Neural cell (in vitro differentiated cells): ENCODE results near the gene METTL9. TPM values are rescaled to one million over a fixed set of nuclear protein-coding genes. Genes with fewer than 3 reads are reported as not detected.
"Not testable (repeated sequence)": the region's sequence is repeated elsewhere in the genome, so short reads cannot be mapped to it uniquely, and the experiment has no call there.

Source experiments
- H2AFZ ChIP-seq: fragments of 200-600, 300-800 bp; sonication (generic), shearing (Covaris generic); 2 replicates; pipeline ENCODE4 v1.6.0; 2014; ENCODE audit warnings: low read depth, mild to moderate bottlenecking, antibody characterized with exemption, low read length, moderate library complexity
- H3F3A ChIP-seq: fragments of 200-600 bp; shearing (Covaris generic); 2 replicates; pipeline ENCODE4 v1.6.1; 2016; ENCODE audit warnings: mild to moderate bottlenecking, moderate library complexity, mixed read lengths, antibody characterized with exemption, low read length; ENCODE audit not compliant: insufficient read depth, poor library complexity, severe bottlenecking
- H3K27ac ChIP-seq: fragments of 200-600, 300-800 bp; sonication (generic), shearing (Covaris generic); 2 replicates; pipeline ENCODE4 v1.5.1; 2014; ENCODE audit warnings: mild to moderate bottlenecking, low read length, moderate library complexity
- H3K27me3 ChIP-seq: fragments of 300-800, 200-600 bp; sonication (generic), shearing (Covaris generic); 2 replicates; pipeline ENCODE4 v1.6.0; 2014; ENCODE audit warnings: mild to moderate bottlenecking, low read depth, low read length, moderate library complexity; ENCODE audit not compliant: insufficient read depth
- H3K36me3 ChIP-seq: fragments of 300-800, 200-600 bp; sonication (generic), shearing (Covaris generic); 2 replicates; pipeline ENCODE4 v1.5.1; 2014; ENCODE audit warnings: mild to moderate bottlenecking, antibody characterized with exemption, low read length, moderate library complexity; ENCODE audit not compliant: insufficient read depth
- H3K4me2 ChIP-seq: fragments of 300-800, 200-600 bp; sonication (generic), shearing (Covaris generic); 2 replicates; pipeline ENCODE4 v1.6.0; 2014; ENCODE audit warnings: mild to moderate bottlenecking, low read length
- H3K4me3 ChIP-seq: fragments of 300-800, 200-600 bp; sonication (generic), shearing (Covaris generic); 2 replicates; pipeline ENCODE4 v1.5.1; 2014; ENCODE audit warnings: mild to moderate bottlenecking, low read length, moderate library complexity
- H3K79me2 ChIP-seq: fragments of 200-600 bp; shearing (Covaris generic); replicated peaks from 2 replicates; pipeline ENCODE4 v1.6.0; 2014; ENCODE audit warnings: mild to moderate bottlenecking, low read length, moderate library complexity; ENCODE audit not compliant: insufficient read depth
- H3K9ac ChIP-seq: fragments of 300-800, 200-600 bp; sonication (generic), shearing (Covaris generic); 2 replicates; pipeline ENCODE4 v1.6.1; 2016; ENCODE audit warnings: mild to moderate bottlenecking, low read length, mixed read lengths
- H3K9me2 ChIP-seq: fragments of 200-600 bp; shearing (Covaris generic); 2 replicates; pipeline ENCODE4 v1.6.1; 2016; ENCODE audit warnings: mild to moderate bottlenecking, low read length, mixed read lengths; ENCODE audit not compliant: insufficient read depth
- H3K9me3 ChIP-seq: fragments of 200-600, 300-800 bp; sonication (generic), shearing (Covaris generic); 2 replicates; pipeline ENCODE4 v1.6.1; 2016; ENCODE audit warnings: mild to moderate bottlenecking, mixed run types, low read length, moderate library complexity, mixed read lengths
- H4K20me1 ChIP-seq: fragments of 200-600 bp; shearing (Covaris generic); 2 replicates; pipeline ENCODE4 v1.6.1; 2016; ENCODE audit warnings: mild to moderate bottlenecking, mixed run types; ENCODE audit not compliant: insufficient read depth
- EP300 ChIP-seq: fragments of 450-650 bp; conservative IDR thresholded peaks from 2 replicates; pipeline ENCODE4 v1.6.1; 2014; ENCODE audit warnings: antibody characterized with exemption, mild to moderate bottlenecking, moderate library complexity; ENCODE audit not compliant: poor library complexity, severe bottlenecking
- EZH2 ChIP-seq: fragments of 200-600, 300-800 bp; shearing (Covaris generic), sonication (generic); IDR thresholded peaks from 2 replicates; pipeline ENCODE4 v1.6.1; 2014; ENCODE audit warnings: antibody characterized with exemption, low read length, borderline replicate concordance, mild to moderate bottlenecking; ENCODE audit not compliant: insufficient read depth, poor library complexity, severe bottlenecking
- MXI1 ChIP-seq: fragments of 450-650 bp; conservative IDR thresholded peaks from 2 replicates; pipeline ENCODE4 v1.6.1; 2014; ENCODE audit warnings: antibody characterized with exemption, mild to moderate bottlenecking; ENCODE audit not compliant: poor library complexity, severe bottlenecking
- POLR2AphosphoS5 ChIP-seq: IDR thresholded peaks from 2 replicates; pipeline ENCODE4 v1.6.1; 2012
- RAD21 ChIP-seq: fragments of 450-650 bp; conservative IDR thresholded peaks from 2 replicates; pipeline ENCODE4 v1.6.1; 2014; ENCODE audit warnings: antibody characterized with exemption, mild to moderate bottlenecking, moderate library complexity
- SMC3 ChIP-seq: fragments of 450-650 bp; conservative IDR thresholded peaks from 2 replicates; pipeline ENCODE4 v1.6.1; 2014; ENCODE audit warnings: antibody characterized with exemption, mild to moderate bottlenecking, moderate library complexity; ENCODE audit not compliant: poor library complexity
- TAF1 ChIP-seq: IDR thresholded peaks from 2 replicates; pipeline ENCODE4 v1.6.1; 2012; ENCODE audit warnings: low read depth
- polyA plus RNA-seq: library from polyadenylated mRNA; depleted of rRNA; stranded (reverse); fragments of >200 nt; gene quantifications from 2 replicates; pipeline ENCODE4 v1.2.3, GENCODE V29; 2014
- TF ChIP-seq, protein P1 (sequence below): fragments of 450-650 bp; IDR thresholded peaks from 2 replicates; pipeline ENCODE4 v1.5.1; 2014; ENCODE audit warnings: antibody characterized with exemption, mild to moderate bottlenecking, moderate library complexity; ENCODE audit not compliant: poor library complexity, severe bottlenecking
- TF ChIP-seq, protein P2 (sequence below): IDR thresholded peaks from 2 replicates; pipeline ENCODE4 v1.6.1; 2012; ENCODE audit warnings: borderline replicate concordance

The METTL9 gene
- polyA plus RNA-seq, 1 donor from 2014 or later: 483 TPM

DNA sequence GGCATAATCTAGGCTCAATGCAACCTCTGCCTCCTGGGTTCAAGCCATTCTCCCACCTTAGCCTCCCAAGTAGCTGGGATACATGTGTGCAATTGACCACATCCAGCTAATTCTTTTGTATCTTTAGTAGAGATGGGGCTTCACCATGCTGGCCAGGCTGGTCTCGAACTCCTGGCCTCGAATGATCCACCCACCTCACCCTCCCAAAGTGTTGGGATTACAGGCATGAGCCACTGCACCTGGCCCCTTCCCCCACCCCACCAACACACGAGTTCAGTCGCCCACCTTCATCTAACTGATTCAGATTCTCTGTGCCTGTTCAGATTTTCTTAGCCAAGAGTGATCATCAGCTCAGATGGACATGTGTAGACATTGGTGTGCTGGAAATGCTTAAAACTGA, 25.0 kb upstream of the METTL9 start:
- no peaks in the 10 kb centered on the region for H3K36me3 ChIP-seq
- H3K79me2 ChIP-seq: no peaks in the 10 kb centered on the region
- H3K9ac ChIP-seq: no peak overlapping the region
- no peaks in the 10 kb centered on the region for H3K9me3 ChIP-seq
- no peak overlapping the region for H3K4me3 ChIP-seq
- no peaks in the 10 kb centered on the region for H3K27me3 ChIP-seq
- H3K9me2 ChIP-seq: no peaks in the 10 kb centered on the region
- no peaks in the 10 kb centered on the region for H4K20me1 ChIP-seq
- H3K27ac ChIP-seq: no peak overlapping the region
- no peak for TF ChIP-seq TAF1
- no peak for TF ChIP-seq MXI1
- TF ChIP-seq, protein P1, sequence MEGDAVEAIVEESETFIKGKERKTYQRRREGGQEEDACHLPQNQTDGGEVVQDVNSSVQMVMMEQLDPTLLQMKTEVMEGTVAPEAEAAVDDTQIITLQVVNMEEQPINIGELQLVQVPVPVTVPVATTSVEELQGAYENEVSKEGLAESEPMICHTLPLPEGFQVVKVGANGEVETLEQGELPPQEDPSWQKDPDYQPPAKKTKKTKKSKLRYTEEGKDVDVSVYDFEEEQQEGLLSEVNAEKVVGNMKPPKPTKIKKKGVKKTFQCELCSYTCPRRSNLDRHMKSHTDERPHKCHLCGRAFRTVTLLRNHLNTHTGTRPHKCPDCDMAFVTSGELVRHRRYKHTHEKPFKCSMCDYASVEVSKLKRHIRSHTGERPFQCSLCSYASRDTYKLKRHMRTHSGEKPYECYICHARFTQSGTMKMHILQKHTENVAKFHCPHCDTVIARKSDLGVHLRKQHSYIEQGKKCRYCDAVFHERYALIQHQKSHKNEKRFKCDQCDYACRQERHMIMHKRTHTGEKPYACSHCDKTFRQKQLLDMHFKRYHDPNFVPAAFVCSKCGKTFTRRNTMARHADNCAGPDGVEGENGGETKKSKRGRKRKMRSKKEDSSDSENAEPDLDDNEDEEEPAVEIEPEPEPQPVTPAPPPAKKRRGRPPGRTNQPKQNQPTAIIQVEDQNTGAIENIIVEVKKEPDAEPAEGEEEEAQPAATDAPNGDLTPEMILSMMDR: no peak
- TF ChIP-seq EZH2: no peak
- no peak for TF ChIP-seq EP300
- no peak for TF ChIP-seq RAD21
- TF ChIP-seq POLR2AphosphoS5: no peak
- TF ChIP-seq SMC3: no peak
- TF ChIP-seq, protein P2, sequence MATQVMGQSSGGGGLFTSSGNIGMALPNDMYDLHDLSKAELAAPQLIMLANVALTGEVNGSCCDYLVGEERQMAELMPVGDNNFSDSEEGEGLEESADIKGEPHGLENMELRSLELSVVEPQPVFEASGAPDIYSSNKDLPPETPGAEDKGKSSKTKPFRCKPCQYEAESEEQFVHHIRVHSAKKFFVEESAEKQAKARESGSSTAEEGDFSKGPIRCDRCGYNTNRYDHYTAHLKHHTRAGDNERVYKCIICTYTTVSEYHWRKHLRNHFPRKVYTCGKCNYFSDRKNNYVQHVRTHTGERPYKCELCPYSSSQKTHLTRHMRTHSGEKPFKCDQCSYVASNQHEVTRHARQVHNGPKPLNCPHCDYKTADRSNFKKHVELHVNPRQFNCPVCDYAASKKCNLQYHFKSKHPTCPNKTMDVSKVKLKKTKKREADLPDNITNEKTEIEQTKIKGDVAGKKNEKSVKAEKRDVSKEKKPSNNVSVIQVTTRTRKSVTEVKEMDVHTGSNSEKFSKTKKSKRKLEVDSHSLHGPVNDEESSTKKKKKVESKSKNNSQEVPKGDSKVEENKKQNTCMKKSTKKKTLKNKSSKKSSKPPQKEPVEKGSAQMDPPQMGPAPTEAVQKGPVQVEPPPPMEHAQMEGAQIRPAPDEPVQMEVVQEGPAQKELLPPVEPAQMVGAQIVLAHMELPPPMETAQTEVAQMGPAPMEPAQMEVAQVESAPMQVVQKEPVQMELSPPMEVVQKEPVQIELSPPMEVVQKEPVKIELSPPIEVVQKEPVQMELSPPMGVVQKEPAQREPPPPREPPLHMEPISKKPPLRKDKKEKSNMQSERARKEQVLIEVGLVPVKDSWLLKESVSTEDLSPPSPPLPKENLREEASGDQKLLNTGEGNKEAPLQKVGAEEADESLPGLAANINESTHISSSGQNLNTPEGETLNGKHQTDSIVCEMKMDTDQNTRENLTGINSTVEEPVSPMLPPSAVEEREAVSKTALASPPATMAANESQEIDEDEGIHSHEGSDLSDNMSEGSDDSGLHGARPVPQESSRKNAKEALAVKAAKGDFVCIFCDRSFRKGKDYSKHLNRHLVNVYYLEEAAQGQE: no peak
- no peak overlapping the region for H3K4me2 ChIP-seq
- no peaks in the 10 kb centered on the region for H3F3A ChIP-seq
- no peak overlapping the region for H2AFZ ChIP-seq

DNA sequence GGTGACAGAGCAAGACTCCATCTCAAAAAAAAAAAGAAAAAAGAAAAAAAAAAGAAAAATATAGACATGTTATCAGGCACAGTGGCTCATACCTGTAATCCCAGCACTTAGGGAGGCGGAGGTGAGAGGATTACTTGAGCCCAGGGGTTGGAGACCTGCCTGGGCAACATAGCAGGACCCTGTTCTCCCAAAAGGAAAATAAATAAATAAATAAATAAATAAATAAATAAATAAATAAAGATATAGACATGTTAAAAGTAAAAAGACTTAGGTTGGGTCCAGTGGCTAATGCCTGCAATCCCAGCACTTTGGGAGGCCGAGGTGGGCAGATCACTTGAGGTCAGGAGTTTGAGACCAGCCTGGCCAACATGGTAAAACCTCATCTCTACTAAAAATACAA, 23.1 kb upstream of the METTL9 start:
- not testable (repeated sequence) for H3K27ac ChIP-seq, H3K79me2 ChIP-seq, H3K36me3 ChIP-seq, H3K9ac ChIP-seq, H2AFZ ChIP-seq, H3K4me2 ChIP-seq, H3K9me3 ChIP-seq, H4K20me1 ChIP-seq, H3K4me3 ChIP-seq, H3K27me3 ChIP-seq, H3K9me2 ChIP-seq, H3F3A ChIP-seq

DNA sequence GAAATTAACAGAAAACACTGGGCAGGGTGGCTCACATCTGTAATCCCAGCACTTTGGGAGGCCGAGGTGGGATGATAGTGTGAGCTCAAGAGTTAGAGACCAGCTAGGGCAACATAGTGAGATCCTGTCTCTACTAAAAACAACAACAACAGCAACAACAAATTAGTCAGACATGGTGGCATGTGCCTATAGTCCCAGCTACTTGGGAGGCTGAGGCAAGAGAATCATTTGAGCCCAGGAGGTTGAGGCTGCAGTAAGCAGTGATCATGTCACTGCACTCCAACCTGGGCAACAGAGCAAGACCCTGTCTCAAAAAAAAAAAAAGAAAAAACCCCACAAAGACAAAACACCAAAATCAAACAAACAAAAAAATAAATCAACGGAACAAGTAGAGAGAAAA, 21.9 kb upstream of the METTL9 start:
- H3K36me3 ChIP-seq, H3F3A ChIP-seq, H4K20me1 ChIP-seq, H3K4me3 ChIP-seq, H2AFZ ChIP-seq, H3K79me2 ChIP-seq, H3K4me2 ChIP-seq, H3K27ac ChIP-seq, H3K27me3 ChIP-seq, H3K9ac ChIP-seq, H3K9me2 ChIP-seq, H3K9me3 ChIP-seq: not testable (repeated sequence)

DNA sequence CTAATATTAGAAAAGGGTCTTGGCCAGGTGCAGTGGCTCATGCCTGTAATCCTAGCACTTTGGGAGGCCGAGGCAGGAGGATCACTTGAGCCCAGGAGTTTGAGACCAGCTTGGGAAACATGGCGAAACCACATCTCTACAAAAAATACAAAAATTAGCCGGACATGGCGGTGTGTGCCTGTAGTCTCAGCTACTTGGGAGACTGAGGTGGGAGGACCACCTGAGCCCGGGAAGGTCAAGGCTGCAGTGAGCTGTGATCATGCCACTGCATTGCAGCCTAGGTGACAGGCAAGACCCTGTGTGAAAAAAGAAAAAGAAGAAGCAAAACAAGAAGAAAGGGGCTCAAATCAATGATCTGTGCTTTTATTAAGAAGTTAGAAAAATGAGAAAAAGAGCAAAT, 21.1 kb upstream of the METTL9 start:
- not testable (repeated sequence) for H3K27me3 ChIP-seq, H3K4me3 ChIP-seq, H3K4me2 ChIP-seq

DNA sequence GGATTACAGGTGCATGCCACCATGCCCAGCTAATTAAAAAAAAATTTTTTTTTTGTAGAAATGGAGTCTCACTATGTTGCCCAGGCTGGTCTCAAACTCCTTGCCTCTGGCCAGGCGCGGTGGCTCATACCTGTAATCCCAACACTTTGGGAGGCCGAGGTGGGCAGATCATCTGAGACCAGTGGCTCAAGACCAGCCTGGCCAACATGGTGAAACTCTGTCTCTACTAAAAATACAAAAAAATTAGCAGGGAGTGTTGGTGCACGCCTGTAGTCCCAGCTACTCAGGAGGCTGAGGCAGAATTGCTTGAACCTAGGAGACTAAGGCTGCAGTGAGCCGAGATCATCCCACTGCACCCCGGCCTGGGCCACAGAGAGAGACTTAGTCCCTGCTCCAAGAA, 19.2 kb upstream of the METTL9 start:
- H3K4me3 ChIP-seq, H3K79me2 ChIP-seq, H3K27me3 ChIP-seq, H4K20me1 ChIP-seq, H3K4me2 ChIP-seq, H3K9me2 ChIP-seq, H3K36me3 ChIP-seq, H3K27ac ChIP-seq, H3F3A ChIP-seq, H3K9ac ChIP-seq, H2AFZ ChIP-seq, H3K9me3 ChIP-seq: not testable (repeated sequence)

More for the DNA sequence above, 21.1 kb upstream of the METTL9 start:
- not testable (repeated sequence) for H3K9me2 ChIP-seq, H3K36me3 ChIP-seq, H2AFZ ChIP-seq, H3K79me2 ChIP-seq, H3F3A ChIP-seq, H3K9ac ChIP-seq, H3K27ac ChIP-seq, H4K20me1 ChIP-seq, H3K9me3 ChIP-seq
